Measurements from ENCODE around the gene PAM. TPM values are rescaled to one million over a fixed set of nuclear protein-coding genes. Genes with fewer than 3 reads are reported as not detected.

Gene PAM
- total RNA-seq, 2 donors from 2014 or later: 2,512 to 4,531 TPM

DNA sequence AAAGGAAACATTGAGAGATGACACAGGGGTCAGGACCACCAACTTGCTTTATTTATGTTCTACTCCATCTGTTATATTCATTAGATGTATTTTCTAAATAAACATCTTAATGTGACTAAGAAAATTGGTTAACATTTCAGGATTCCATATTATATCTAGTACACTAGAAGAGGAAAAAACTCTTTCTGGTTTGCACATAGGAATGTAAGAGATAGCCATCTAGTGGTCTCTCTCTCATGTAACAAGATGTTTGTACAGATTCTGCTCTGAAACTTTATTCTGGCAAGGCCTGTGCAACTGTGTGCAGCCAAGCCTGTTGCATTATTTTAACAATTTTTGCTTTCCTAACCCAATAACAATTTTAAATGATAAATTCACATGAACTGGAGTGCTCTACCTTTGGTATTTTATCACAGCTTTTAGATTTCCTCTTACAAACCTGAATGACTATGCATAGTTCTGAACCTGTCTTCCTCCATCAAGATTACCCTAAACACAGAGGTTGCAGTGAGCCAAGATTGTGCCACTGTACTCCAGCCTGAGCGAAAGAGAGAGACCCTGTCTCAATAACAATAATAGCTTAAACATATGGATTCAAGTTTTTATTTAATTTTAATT is 216.7 kb downstream of the PAM start:
- TF ChIP-seq, protein P1, sequence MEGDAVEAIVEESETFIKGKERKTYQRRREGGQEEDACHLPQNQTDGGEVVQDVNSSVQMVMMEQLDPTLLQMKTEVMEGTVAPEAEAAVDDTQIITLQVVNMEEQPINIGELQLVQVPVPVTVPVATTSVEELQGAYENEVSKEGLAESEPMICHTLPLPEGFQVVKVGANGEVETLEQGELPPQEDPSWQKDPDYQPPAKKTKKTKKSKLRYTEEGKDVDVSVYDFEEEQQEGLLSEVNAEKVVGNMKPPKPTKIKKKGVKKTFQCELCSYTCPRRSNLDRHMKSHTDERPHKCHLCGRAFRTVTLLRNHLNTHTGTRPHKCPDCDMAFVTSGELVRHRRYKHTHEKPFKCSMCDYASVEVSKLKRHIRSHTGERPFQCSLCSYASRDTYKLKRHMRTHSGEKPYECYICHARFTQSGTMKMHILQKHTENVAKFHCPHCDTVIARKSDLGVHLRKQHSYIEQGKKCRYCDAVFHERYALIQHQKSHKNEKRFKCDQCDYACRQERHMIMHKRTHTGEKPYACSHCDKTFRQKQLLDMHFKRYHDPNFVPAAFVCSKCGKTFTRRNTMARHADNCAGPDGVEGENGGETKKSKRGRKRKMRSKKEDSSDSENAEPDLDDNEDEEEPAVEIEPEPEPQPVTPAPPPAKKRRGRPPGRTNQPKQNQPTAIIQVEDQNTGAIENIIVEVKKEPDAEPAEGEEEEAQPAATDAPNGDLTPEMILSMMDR (IDR thresholded peaks at IDR 0.05): peak in 1 of 2 donors; percentile 61
- no peak overlapping the region for H3K4me3 ChIP-seq
- no peak overlapping the region for H3K27ac ChIP-seq
- no peaks in the 10 kb centered on the region for H3K9me3 ChIP-seq
- DNase-seq (ENCODE audit: low spot score): no peak
- peaks cover 49% of the 10 kb centered on the region for H3K36me3 ChIP-seq
- H3K27me3 ChIP-seq: no peaks in the 10 kb centered on the region
- H3K4me1 ChIP-seq: peaks cover 0 to 17% of the 10 kb centered on the region in 2 donors

DNA sequence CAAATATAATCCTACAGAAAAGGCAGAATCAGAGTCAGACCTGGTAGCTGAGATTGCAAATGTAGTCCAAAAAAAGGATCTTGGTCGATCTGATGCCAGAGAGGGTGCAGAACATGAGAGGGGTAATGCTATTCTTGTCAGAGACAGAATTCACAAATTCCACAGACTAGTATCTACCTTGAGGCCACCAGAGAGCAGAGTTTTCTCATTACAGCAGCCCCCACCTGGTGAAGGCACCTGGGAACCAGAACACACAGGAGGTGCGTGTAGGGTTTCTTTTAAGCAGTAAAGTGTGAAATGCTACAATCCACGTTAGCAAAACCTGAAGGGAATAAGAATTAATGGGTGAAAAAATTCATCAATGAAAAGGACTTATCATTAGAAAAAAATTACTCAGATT is 219.1 kb downstream of the PAM start:
- Histone ChIP-seq H3K4me3 (no peak overlapping the region), H3K27me3 (no peaks in the 10 kb centered on the region), H3K27ac (no peak overlapping the region), H3K36me3 (peaks cover 42% of the 10 kb centered on the region), H3K4me1 (peaks cover 0 to 17% of the 10 kb centered on the region in 2 donors), H3K9me3 (no peaks in the 10 kb centered on the region)
- no peak for DNase-seq (ENCODE audit: low spot score)
- TF ChIP-seq, protein P1 (IDR thresholded peaks at IDR 0.05): no peak

DNA sequence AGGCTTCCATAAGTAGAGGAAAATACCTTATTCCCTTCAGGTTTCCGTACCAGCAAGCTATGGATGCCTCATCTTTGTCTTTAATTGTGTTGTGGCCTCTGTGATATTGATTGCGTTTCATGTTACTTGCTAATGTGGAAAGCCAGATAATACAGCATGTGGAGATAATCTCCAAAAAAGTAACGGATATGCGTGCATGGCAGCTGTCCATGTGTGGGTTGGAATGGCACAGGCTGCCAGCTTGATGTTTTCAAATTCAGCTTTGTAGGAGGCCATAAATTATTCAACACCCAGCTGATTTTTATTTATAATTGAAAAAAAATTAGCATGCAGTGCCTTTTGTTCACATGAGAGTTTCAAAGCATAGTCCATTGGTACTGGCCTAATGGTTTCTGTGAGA is 219.9 kb downstream of the PAM start:
- TF ChIP-seq, protein P1 (IDR thresholded peaks at IDR 0.05): no peak
- DNase-seq (ENCODE audit: low spot score): no peak
- Histone ChIP-seq H3K9me3 (no peaks in the 10 kb centered on the region), H3K4me1 (peaks cover 0 to 17% of the 10 kb centered on the region in 2 donors), H3K27ac (peak overlapping the region in 1 of 2 donors; percentile 13), H3K4me3 (no peak overlapping the region), H3K36me3 (peaks cover 34% of the 10 kb centered on the region), H3K27me3 (no peaks in the 10 kb centered on the region)

DNA sequence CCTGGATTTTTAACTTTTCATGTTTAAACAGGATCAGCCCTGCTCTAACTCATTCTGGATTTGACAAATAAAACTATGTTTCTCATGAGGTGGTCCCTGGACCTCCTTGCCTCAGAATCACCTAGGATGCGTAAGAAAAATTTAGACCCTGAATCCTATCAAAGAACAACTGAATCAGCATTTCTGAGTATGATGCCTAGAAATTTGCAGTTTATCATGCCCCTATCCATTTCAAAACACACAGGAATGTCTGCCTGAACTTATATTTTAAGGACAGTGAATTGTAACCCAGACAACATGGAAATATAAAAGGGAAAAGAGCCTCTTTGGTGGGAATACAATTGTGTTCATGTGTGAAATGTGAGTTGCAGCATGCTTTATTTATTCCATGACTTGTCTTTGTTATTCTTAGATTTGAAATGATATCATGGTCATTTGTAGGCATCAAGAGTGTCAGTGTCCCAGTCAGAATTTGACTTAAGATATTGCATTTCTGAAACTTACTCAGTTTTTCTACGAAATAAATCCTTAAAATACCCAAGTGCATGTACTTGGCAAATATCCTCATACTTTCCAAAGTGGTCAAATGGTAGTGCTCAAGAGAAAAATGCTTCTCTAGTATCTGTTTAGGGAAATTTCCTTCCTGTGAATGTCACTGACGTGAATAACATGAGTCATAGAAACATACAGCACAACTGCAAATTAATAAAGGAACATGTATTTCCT is 220.5 kb downstream of the PAM start:
- Histone ChIP-seq H3K4me1 (peaks cover 0 to 17% of the 10 kb centered on the region in 2 donors), H3K27me3 (no peaks in the 10 kb centered on the region), H3K27ac (peak overlapping the region in 1 of 2 donors; percentile 13), H3K4me3 (no peak overlapping the region), H3K36me3 (peaks cover 29% of the 10 kb centered on the region), H3K9me3 (no peaks in the 10 kb centered on the region)
- TF ChIP-seq, protein P1 (IDR thresholded peaks at IDR 0.05): no peak
- DNase-seq (ENCODE audit: low spot score): no peak

DNA sequence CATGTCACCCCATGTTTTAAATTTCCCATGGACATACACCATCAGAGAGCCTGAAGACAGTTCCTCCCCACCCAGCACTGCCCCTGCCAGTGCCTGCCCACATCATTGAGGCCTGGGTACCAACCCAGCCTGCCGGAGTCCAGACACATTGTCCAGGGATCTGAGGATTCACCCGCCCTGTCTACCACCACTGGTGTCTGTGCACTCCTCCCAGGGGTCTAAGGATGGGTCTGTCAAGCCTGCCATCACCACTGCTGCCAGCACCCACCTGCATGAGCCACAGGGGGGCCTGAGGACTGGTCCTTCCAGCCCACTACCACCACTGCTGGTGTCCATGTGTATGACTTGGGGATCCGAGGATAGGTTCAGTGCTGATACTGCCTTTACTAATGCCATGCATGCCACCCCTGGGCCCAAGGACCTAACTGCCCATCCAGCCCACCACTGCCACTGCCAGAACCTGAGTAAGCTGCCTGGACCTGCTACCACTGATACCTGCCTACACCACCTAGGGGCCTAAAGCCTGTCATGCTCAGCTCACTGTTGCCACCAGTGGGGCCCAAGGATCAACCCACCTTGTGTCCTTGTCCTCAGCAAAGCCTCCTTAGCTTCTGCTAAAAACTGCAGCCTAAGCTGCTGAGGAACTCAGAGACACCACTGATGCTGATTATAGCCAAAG is 227.0 kb downstream of the PAM start:
- Histone ChIP-seq H3K36me3 (peaks cover 37% of the 10 kb centered on the region), H3K9me3 (no peaks in the 10 kb centered on the region), H3K27ac (no peak overlapping the region), H3K27me3 (no peaks in the 10 kb centered on the region), H3K4me3 (no peak overlapping the region), H3K4me1 (no peaks in the 10 kb centered on the region)
- TF ChIP-seq, protein P1 (IDR thresholded peaks at IDR 0.05): no peak
- DNase-seq (ENCODE audit: low spot score): no peak
